CD14-positive monocyte (primary cell): ENCODE measurements around the gene IRF2. TPM values are rescaled to one million over a fixed set of nuclear protein-coding genes. Genes with fewer than 3 reads are reported as not detected.
A peak's percentile ranks its signal among the peaks of the same experiment; 100 is the strongest.

ENCODE experiments used
- DNase-seq, 3 donors: peaks; one replicate each; pipeline ENCODE4 v3.0.0-alpha.2; 2011 to 2022
- H2AFZ ChIP-seq: 2 replicates; pipeline ENCODE4 v1.6.0; 2012; ENCODE audit warnings: mild to moderate bottlenecking, low read depth, low read length, inconsistent platforms; ENCODE audit not compliant: insufficient read depth, poor library complexity, severe bottlenecking
- H3K27ac ChIP-seq, 2 donors: 1 replicate in 1 of 2; 2 replicates in 1 of 2; pipeline ENCODE4 v1.5.1; 2012 to 2013; ENCODE audit warnings: low read length in 2 of 2, control low read depth in 1 of 2, inconsistent platforms in 1 of 2, low read depth in 1 of 2, mild to moderate bottlenecking in 1 of 2
- H3K27me3 ChIP-seq, 2 donors: one replicate each; pipeline versions ENCODE4 v1.6.0 to v1.6.1; 2011 to 2013; ENCODE audit warnings: low read length in 2 of 2; ENCODE audit not compliant: control insufficient read depth in 2 of 2, insufficient read depth in 2 of 2
- H3K36me3 ChIP-seq, 2 donors: replicated peaks in 1 of 2; 1 replicate in 1 of 2; 2 replicates in 1 of 2; pipeline versions ENCODE4 v1.5.1 to v1.6.1; 2012 to 2013; ENCODE audit warnings: low read length in 2 of 2, control low read depth in 1 of 2, inconsistent platforms in 1 of 2, mild to moderate bottlenecking in 1 of 2; ENCODE audit not compliant: insufficient read depth in 2 of 2, control insufficient read depth in 1 of 2
- H3K4me1 ChIP-seq, 2 donors: 1 replicate in 1 of 2; 2 replicates in 1 of 2; pipeline versions ENCODE4 v1.5.1 to v1.6.1; 2012 to 2013; ENCODE audit warnings: low read length in 2 of 2, control low read depth in 1 of 2, inconsistent platforms in 1 of 2, mild to moderate bottlenecking in 1 of 2, moderate library complexity in 1 of 2; ENCODE audit not compliant: insufficient read depth in 2 of 2, control insufficient read depth in 1 of 2
- H3K4me2 ChIP-seq: replicated peaks from 2 replicates; pipeline ENCODE3; 2012; ENCODE audit warnings: low read length, moderate library complexity, mild to moderate bottlenecking; ENCODE audit not compliant: poor library complexity, severe bottlenecking; ENCODE audit errors: extremely low read depth
- H3K4me3 ChIP-seq, 3 experiments: fragments of 200-600 bp in 1 of 3; sonication (generic) in 1 of 3; replicated peaks in 1 of 3; 1 replicate in 2 of 3; 2 replicates in 1 of 3; pipeline ENCODE4 v1.5.1; 2011 to 2013; ENCODE audit warnings: low read length in 3 of 3, mild to moderate bottlenecking in 3 of 3, control low read depth in 2 of 3, low read depth in 2 of 3, inconsistent platforms in 1 of 3, moderate library complexity in 1 of 3
- H3K79me2 ChIP-seq: 2 replicates; pipeline ENCODE4 v1.6.0; 2012; ENCODE audit warnings: mild to moderate bottlenecking, control low read depth, inconsistent platforms, low read length, moderate library complexity; ENCODE audit not compliant: insufficient read depth
- H3K9ac ChIP-seq: 2 replicates; pipeline ENCODE4 v1.6.0; 2017; ENCODE audit warnings: low read length, mild to moderate bottlenecking; ENCODE audit not compliant: insufficient read depth, poor library complexity, severe bottlenecking
- H3K9me3 ChIP-seq, 2 donors: replicated peaks in 1 of 2; 1 replicate in 1 of 2; 2 replicates in 1 of 2; pipeline versions ENCODE4 v1.5.1 to v1.6.1; 2012 to 2013; ENCODE audit warnings: low read length in 2 of 2, control low read depth in 1 of 2; ENCODE audit not compliant: control insufficient read depth in 1 of 2, insufficient read depth in 1 of 2
- H4K20me1 ChIP-seq: 2 replicates; pipeline ENCODE4 v1.6.0; 2012; ENCODE audit warnings: mild to moderate bottlenecking, low read length, control low read depth, moderate library complexity; ENCODE audit not compliant: insufficient read depth
- H3K27ac Mint-ChIP-seq, 7 donors: one replicate each; pipeline ENCODE4 v1.8.0; 2020; ENCODE audit warnings: mild to moderate bottlenecking in 7 of 7, mixed read lengths in 7 of 7, moderate library complexity in 6 of 7, inconsistent platforms in 2 of 7
- H3K27me3 Mint-ChIP-seq, 3 donors: one replicate each; pipeline ENCODE4 v1.8.0; 2021 to 2022; ENCODE audit warnings: low read depth in 3 of 3, mild to moderate bottlenecking in 3 of 3, mixed read lengths in 3 of 3, moderate library complexity in 3 of 3, inconsistent platforms in 1 of 3
- H3K36me3 Mint-ChIP-seq, 2 donors: one replicate each; pipeline ENCODE4 v1.8.0; 2020; ENCODE audit warnings: mixed read lengths in 2 of 2, inconsistent platforms in 1 of 2, mild to moderate bottlenecking in 1 of 2
- H3K4me1 Mint-ChIP-seq: one replicate; pipeline ENCODE4 v1.8.0; 2020; ENCODE audit warnings: mild to moderate bottlenecking, mixed read lengths
- H3K4me3 Mint-ChIP-seq, 2 donors: one replicate each; pipeline ENCODE4 v1.8.0; 2020; ENCODE audit warnings: mild to moderate bottlenecking in 2 of 2, mixed read lengths in 2 of 2, moderate library complexity in 1 of 2
- H3K9me3 Mint-ChIP-seq, 7 donors: one replicate each; pipeline ENCODE4 v1.8.0; 2020 to 2022; ENCODE audit warnings: mixed read lengths in 7 of 7, mild to moderate bottlenecking in 6 of 7, moderate library complexity in 6 of 7, inconsistent platforms in 2 of 7
- WGBS: methylation state at CpG from one replicate; pipeline ENCODE4 v1.1.5; 2013; ENCODE audit warnings: missing lambda C conversion rate; ENCODE audit not compliant: insufficient coverage; 5-methylcytosine and 5-hydroxymethylcytosine counted together
- intact Hi-C, 2 donors: fragments of 100-400 bp; cut with micrococcal nuclease; formaldehyde crosslinking; loops; one replicate each; pipeline versions ENCODE4 v1.15.0 to v1.15.1; 2023
- polyA plus RNA-seq, 3 donors: library from polyadenylated mRNA; depleted of rRNA in 1 of 3; unstranded in 2 of 3; stranded (reverse) in 1 of 3; fragments of 300-500 nt in 2 of 3; fragments of >200 nt in 1 of 3; fragmentation: Illumina TruSeq in 2 of 3; gene quantifications; 1 replicate in 2 of 3; 2 replicates in 1 of 3; pipeline ENCODE4 v1.2.3, GENCODE V29; 2012 to 2021
- TF ChIP-seq, protein P1 (sequence below): fragments of 200-600 bp; IDR thresholded peaks from one replicate; pipeline ENCODE4 v1.8.0; 2022; ENCODE audit warnings: antibody characterized with exemption, mild to moderate bottlenecking

Gene IRF2
- polyA plus RNA-seq, 3 donors: 51.3 to 76.8 (median 56.1) TPM

DNA sequence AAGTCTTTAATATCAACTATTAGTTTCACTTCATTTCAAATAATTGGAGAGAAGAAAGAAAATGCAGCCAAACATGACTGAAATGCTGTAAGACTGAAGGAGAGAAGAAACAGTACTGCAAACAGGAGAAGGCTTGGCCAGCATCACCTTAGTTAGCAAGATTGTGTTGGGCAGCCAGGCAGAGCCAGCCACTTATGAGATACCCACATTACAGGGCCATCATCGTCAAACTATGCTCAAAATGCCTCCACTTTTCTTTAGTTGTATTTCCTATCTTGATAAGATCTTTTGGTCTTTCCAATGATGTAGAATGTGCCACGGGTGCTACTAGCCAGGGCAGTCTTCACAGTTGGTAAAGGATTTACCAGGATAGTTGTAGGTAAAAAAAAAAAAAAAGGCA is 10.9 kb upstream of the IRF2 start:
- Histone ChIP-seq H3K4me3 (no peak overlapping the region), H3K27ac (no peak overlapping the region), H3K79me2 (no peaks in the 10 kb centered on the region), H3K4me2 (no peak overlapping the region), H3K9ac (no peak overlapping the region), H2AFZ (no peak overlapping the region), H3K9me3 (peaks cover 0 to 4% of the 10 kb centered on the region in 2 donors), H3K4me1 (peaks cover 12 to 16% of the 10 kb centered on the region in 2 donors), H3K36me3 (no peaks in the 10 kb centered on the region), H4K20me1 (no peaks in the 10 kb centered on the region), H3K27me3 (no peaks in the 10 kb centered on the region)
- H3K27ac Mint-ChIP-seq: no peak overlapping the region
- peaks cover 0 to 2% (median 2%) of the 10 kb centered on the region in 3 donors for H3K27me3 Mint-ChIP-seq
- peaks cover 23% of the 10 kb centered on the region for H3K4me1 Mint-ChIP-seq
- H3K36me3 Mint-ChIP-seq: peaks cover 3 to 5% of the 10 kb centered on the region in 2 donors
- H3K4me3 Mint-ChIP-seq: no peak overlapping the region
- TF ChIP-seq, protein P1, sequence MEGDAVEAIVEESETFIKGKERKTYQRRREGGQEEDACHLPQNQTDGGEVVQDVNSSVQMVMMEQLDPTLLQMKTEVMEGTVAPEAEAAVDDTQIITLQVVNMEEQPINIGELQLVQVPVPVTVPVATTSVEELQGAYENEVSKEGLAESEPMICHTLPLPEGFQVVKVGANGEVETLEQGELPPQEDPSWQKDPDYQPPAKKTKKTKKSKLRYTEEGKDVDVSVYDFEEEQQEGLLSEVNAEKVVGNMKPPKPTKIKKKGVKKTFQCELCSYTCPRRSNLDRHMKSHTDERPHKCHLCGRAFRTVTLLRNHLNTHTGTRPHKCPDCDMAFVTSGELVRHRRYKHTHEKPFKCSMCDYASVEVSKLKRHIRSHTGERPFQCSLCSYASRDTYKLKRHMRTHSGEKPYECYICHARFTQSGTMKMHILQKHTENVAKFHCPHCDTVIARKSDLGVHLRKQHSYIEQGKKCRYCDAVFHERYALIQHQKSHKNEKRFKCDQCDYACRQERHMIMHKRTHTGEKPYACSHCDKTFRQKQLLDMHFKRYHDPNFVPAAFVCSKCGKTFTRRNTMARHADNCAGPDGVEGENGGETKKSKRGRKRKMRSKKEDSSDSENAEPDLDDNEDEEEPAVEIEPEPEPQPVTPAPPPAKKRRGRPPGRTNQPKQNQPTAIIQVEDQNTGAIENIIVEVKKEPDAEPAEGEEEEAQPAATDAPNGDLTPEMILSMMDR: no peak
- WGBS: 63% methylated on average over 1 of the region's 2 CpGs
- intact Hi-C loops: no loop called here
- H3K9me3 Mint-ChIP-seq: peaks cover 3 to 6% (median 5%) of the 10 kb centered on the region in 7 donors
- no peak for DNase-seq

- peaks cover 15% of the 10 kb centered on the region for H3K79me2 ChIP-seq
- WGBS: 100% methylated on average over 1 of the region's 6 CpGs
These were observed 7.2 kb upstream of the IRF2 start for GRCh38 chr4:184481544-184481943.

More at GRCh38 chr4:184481544-184481943, 7.2 kb upstream of the IRF2 start:
- Mint-ChIP-seq H3K4me3 (no peak overlapping the region), H3K4me1 (peaks cover 54% of the 10 kb centered on the region), H3K27me3 (peaks cover 0 to 2% (median 2%) of the 10 kb centered on the region in 3 donors), H3K36me3 (peaks cover 12 to 21% of the 10 kb centered on the region in 2 donors), H3K9me3 (peaks cover 3 to 6% (median 5%) of the 10 kb centered on the region in 7 donors), H3K27ac (peak overlapping the region in 2 of 7 donors; percentile 75 to 77)
- Histone ChIP-seq H3K9me3 (peaks cover 0 to 4% of the 10 kb centered on the region in 2 donors), H3K9ac (no peak overlapping the region), H3K27me3 (no peaks in the 10 kb centered on the region), H3K4me3 (no peak overlapping the region), H4K20me1 (no peaks in the 10 kb centered on the region), H3K27ac (no peak overlapping the region), H3K4me1 (peaks cover 43 to 51% of the 10 kb centered on the region in 2 donors), H3K36me3 (no peaks in the 10 kb centered on the region), H3K4me2 (no peak overlapping the region), H2AFZ (no peak overlapping the region)
- intact Hi-C loops: no loop called here
- DNase-seq: no peak
- TF ChIP-seq, protein P1: no peak
